H1 (cell line): ENCODE measurements around the gene L2HGDH. TPM values are rescaled to one million over a fixed set of nuclear protein-coding genes. Genes with fewer than 3 reads are reported as not detected.

Experiments used
- CTCF ChIA-PET: fragments of 300-600 bp; sonication (Branson Sonifier 250); formaldehyde crosslinking; loops from one replicate; lab custom pipeline; 2021; ENCODE audit not compliant: partially characterized antibody; lab: Charles Lee
- POLR2A ChIA-PET: fragments of 300-600 bp; sonication (Branson Sonifier 250); formaldehyde crosslinking; loops from one replicate; lab custom pipeline; 2021; ENCODE audit warnings: inconsistent platforms; ENCODE audit not compliant: partially characterized antibody; lab: Charles Lee
- DNase-seq, 2 experiments: peaks; one replicate each; pipeline versions ENCODE4 v3.0.0 to v3.0.0-alpha.2; 2010 to 2022; ENCODE audit warnings: low spot score in 2 of 2, low read depth in 1 of 2, mixed read lengths in 1 of 2
- FAIRE-seq: peaks from 2 replicates; lab custom pipeline; 2011; peaks lifted over from hg19 to GRCh38; lab: Jason Lieb, UNC
- H2AFZ ChIP-seq: 2 replicates; pipeline ENCODE4 v1.8.1; 2012; ENCODE audit warnings: low read length, inconsistent platforms
- H2AK5ac ChIP-seq: 2 replicates; pipeline ENCODE4 v1.6.1; 2013; ENCODE audit warnings: low read depth, low read length
- H2BK120ac ChIP-seq: replicated peaks from 2 replicates; pipeline ENCODE3; 2013; ENCODE audit warnings: low read depth, low read length, inconsistent platforms
- H2BK12ac ChIP-seq: 2 replicates; pipeline ENCODE4 v1.6.1; 2013; ENCODE audit warnings: low read depth, low read length
- H2BK15ac ChIP-seq: 2 replicates; pipeline ENCODE4 v1.6.1; 2013; ENCODE audit warnings: low read length
- H2BK20ac ChIP-seq: 2 replicates; pipeline ENCODE4 v1.6.1; 2013; ENCODE audit warnings: low read length
- H2BK5ac ChIP-seq: 2 replicates; pipeline ENCODE4 v1.6.1; 2013; ENCODE audit warnings: low read depth, low read length
- H3K14ac ChIP-seq: 2 replicates; pipeline ENCODE4 v1.6.1; 2013; ENCODE audit warnings: inconsistent platforms; ENCODE audit not compliant: insufficient read length
- H3K18ac ChIP-seq: 2 replicates; pipeline ENCODE4 v1.6.1; 2013; ENCODE audit warnings: low read length; ENCODE audit errors: extremely low read depth
- H3K23ac ChIP-seq: 2 replicates; pipeline ENCODE4 v1.6.1; 2013; ENCODE audit warnings: inconsistent platforms; ENCODE audit not compliant: insufficient read length
- H3K23me2 ChIP-seq: 2 replicates; pipeline ENCODE4 v1.6.1; 2013; ENCODE audit warnings: low read depth, low read length
- H3K27ac ChIP-seq: 2 replicates; pipeline ENCODE4 v1.6.1; 2011; ENCODE audit warnings: low read depth, low read length, inconsistent platforms
- H3K27me3 ChIP-seq, 4 experiments: replicated peaks in 1 of 4; 1 replicate in 1 of 4; 2 replicates in 3 of 4; pipeline versions ENCODE4 v1.6.1 to v1.8.1; 2011 to 2013; ENCODE audit warnings: low read length in 3 of 4, mild to moderate bottlenecking in 3 of 4, inconsistent platforms in 2 of 4, mixed read lengths in 2 of 4, moderate library complexity in 1 of 4; ENCODE audit not compliant: control insufficient read depth in 3 of 4, insufficient read depth in 3 of 4; ENCODE audit errors: extremely low read depth in 1 of 4
- H3K36me3 ChIP-seq, 4 experiments: 2 replicates each; pipeline versions ENCODE4 v1.6.1 to v1.8.1; 2011 to 2013; ENCODE audit warnings: mild to moderate bottlenecking in 4 of 4, low read length in 3 of 4, moderate library complexity in 2 of 4, control low read depth in 1 of 4, inconsistent platforms in 1 of 4; ENCODE audit not compliant: insufficient read depth in 4 of 4, control insufficient read depth in 2 of 4
- H3K4ac ChIP-seq: replicated peaks from 2 replicates; pipeline ENCODE3; 2013; ENCODE audit warnings: low read length, low read depth, mixed read lengths, inconsistent platforms; ENCODE audit not compliant: insufficient read length
- H3K4me1 ChIP-seq, 4 experiments: replicated peaks in 1 of 4; 1 replicate in 1 of 4; 2 replicates in 3 of 4; pipeline versions ENCODE4 v1.6.1 to v1.8.1; 2011 to 2013; ENCODE audit warnings: low read length in 3 of 4, inconsistent platforms in 2 of 4, mixed read lengths in 1 of 4; ENCODE audit not compliant: insufficient read depth in 4 of 4, control insufficient read depth in 3 of 4
- H3K4me2 ChIP-seq, 2 experiments: 2 replicates each; pipeline versions ENCODE4 v1.6.1 to v1.8.1; 2011 to 2013; ENCODE audit warnings: low read depth in 2 of 2, low read length in 2 of 2, control low read depth in 1 of 2, inconsistent platforms in 1 of 2, mild to moderate bottlenecking in 1 of 2; ENCODE audit not compliant: insufficient read depth in 1 of 2
- H3K4me3 ChIP-seq, 4 experiments: fragments of 200-600, 300-600 bp in 1 of 4; sonication (generic), shearing (Covaris generic), sonication (Bioruptor Twin) in 1 of 4; 2 replicates each; pipeline versions ENCODE4 v1.5.1 to v1.8.1; 2011 to 2016; ENCODE audit warnings: low read length in 4 of 4, low read depth in 3 of 4, control low read depth in 2 of 4, inconsistent platforms in 2 of 4, mild to moderate bottlenecking in 2 of 4, mixed read lengths in 1 of 4, moderate library complexity in 1 of 4; ENCODE audit not compliant: insufficient read depth in 2 of 4; ENCODE audit errors: extremely low read depth in 1 of 4
- H3K56ac ChIP-seq: replicated peaks from 2 replicates; pipeline ENCODE3; 2013; ENCODE audit warnings: low read depth, mild to moderate bottlenecking, mixed read lengths, low read length, inconsistent platforms; ENCODE audit not compliant: insufficient read length
- H3K79me1 ChIP-seq: 2 replicates; pipeline ENCODE4 v1.6.1; 2013; ENCODE audit warnings: low read depth, low read length, control low read depth
- H3K79me2 ChIP-seq, 2 experiments: 2 replicates each; pipeline versions ENCODE4 v1.6.1 to v1.8.1; 2012 to 2013; ENCODE audit warnings: low read length in 2 of 2, mild to moderate bottlenecking in 2 of 2, inconsistent platforms in 1 of 2; ENCODE audit not compliant: insufficient read depth in 2 of 2, control insufficient read depth in 1 of 2
- H3K9ac ChIP-seq, 4 experiments: replicated peaks in 1 of 4; 1 replicate in 1 of 4; 2 replicates in 3 of 4; pipeline versions ENCODE4 v1.6.1 to v1.8.1; 2011 to 2013; ENCODE audit warnings: low read depth in 3 of 4, low read length in 3 of 4, control low read depth in 2 of 4, mild to moderate bottlenecking in 2 of 4, moderate library complexity in 2 of 4, inconsistent platforms in 1 of 4; ENCODE audit errors: extremely low read depth in 1 of 4
- H3K9me3 ChIP-seq, 2 experiments: 2 replicates each; pipeline versions ENCODE4 v1.6.1 to v1.8.1; 2012 to 2013; ENCODE audit warnings: mild to moderate bottlenecking in 2 of 2, moderate library complexity in 2 of 2, control low read depth in 1 of 2, inconsistent platforms in 1 of 2, low read depth in 1 of 2, low read length in 1 of 2, mixed read lengths in 1 of 2; ENCODE audit not compliant: insufficient read depth in 2 of 2
- H4K20me1 ChIP-seq, 2 experiments: replicated peaks in 1 of 2; 2 replicates each; pipeline versions ENCODE3 to v1.8.1; 2011 to 2013; ENCODE audit warnings: inconsistent platforms in 2 of 2, low read length in 2 of 2, mild to moderate bottlenecking in 1 of 2; ENCODE audit not compliant: insufficient read depth in 2 of 2, control insufficient read depth in 1 of 2
- H4K5ac ChIP-seq: 2 replicates; pipeline ENCODE4 v1.6.1; 2013; ENCODE audit warnings: low read length, low read depth, mixed read lengths, inconsistent platforms; ENCODE audit not compliant: insufficient read length
- H4K8ac ChIP-seq: 2 replicates; pipeline ENCODE4 v1.8.0; 2013; ENCODE audit warnings: mild to moderate bottlenecking, moderate library complexity, low read length, inconsistent platforms; ENCODE audit not compliant: insufficient read depth; ENCODE audit errors: extremely low read depth
- H4K91ac ChIP-seq: replicated peaks from 2 replicates; pipeline ENCODE3; 2013; ENCODE audit warnings: low read length, mixed read lengths, inconsistent platforms; ENCODE audit not compliant: insufficient read length
- CTCF ChIP-seq, 3 experiments: IDR thresholded peaks; 1 replicate in 2 of 3; 2 replicates in 1 of 3; pipeline versions ENCODE4 v1.5.1 to v1.6.1; 2011; ENCODE audit warnings: low read length in 3 of 3, mild to moderate bottlenecking in 3 of 3, inconsistent platforms in 2 of 3, low read depth in 1 of 3, moderate library complexity in 1 of 3; ENCODE audit not compliant: insufficient read depth in 1 of 3; ENCODE audit errors: control extremely low read depth in 1 of 3
- PHF8 ChIP-seq: fragments of 200-600 bp; sonication (generic); conservative IDR thresholded peaks from 2 replicates; pipeline ENCODE4 v1.7.1; 2012; ENCODE audit warnings: low read depth, mild to moderate bottlenecking, inconsistent platforms, low read length, moderate library complexity
- RFX5 ChIP-seq: IDR thresholded peaks from 2 replicates; pipeline ENCODE4 v1.6.1; 2011; ENCODE audit warnings: low read depth, low read length, improper control_type of control experiment, borderline replicate concordance
- SP1 ChIP-seq: IDR thresholded peaks from 2 replicates; pipeline ENCODE4 v1.6.1; 2011; ENCODE audit warnings: low read depth, low read length
- polyA plus RNA-seq, 7 experiments: library from polyadenylated mRNA; depleted of rRNA in 3 of 7; stranded (reverse) in 5 of 7; unstranded in 2 of 7; fragments of >200 nt in 5 of 7; fragments of 200-250 nt in 2 of 7; gene quantifications; 1 replicate in 5 of 7; 2 replicates in 1 of 7; 4 replicates in 1 of 7; pipeline versions ENCODE4 v1.2.1 to v1.2.3, GENCODE V29; 2011 to 2013; ENCODE audit warnings: missing spikeins in 2 of 7, mixed read lengths in 2 of 7
- total RNA-seq: library from RNA; stranded (reverse); fragmentation: NEBNext Ultra II Directional; extraction: Animal tissue kit (Norgen Biotek cat#: 25700); gene quantifications from 2 replicates; pipeline ENCODE4 v1.2.1, GENCODE V29; 2021

L2HGDH gene
- total and polyA plus RNA-seq, 2 of the 8 experiments (the other 6 are each of a cell fraction or from before 2014, with no cell fraction given): 12.2 to 28.6 TPM

GRCh38 chr14:50350975-50351374 is 38.9 kb upstream of the L2HGDH start (continued):
- no peak for TF ChIP-seq PHF8
- TF ChIP-seq, all 59 proteins: peak for 0

DNA sequence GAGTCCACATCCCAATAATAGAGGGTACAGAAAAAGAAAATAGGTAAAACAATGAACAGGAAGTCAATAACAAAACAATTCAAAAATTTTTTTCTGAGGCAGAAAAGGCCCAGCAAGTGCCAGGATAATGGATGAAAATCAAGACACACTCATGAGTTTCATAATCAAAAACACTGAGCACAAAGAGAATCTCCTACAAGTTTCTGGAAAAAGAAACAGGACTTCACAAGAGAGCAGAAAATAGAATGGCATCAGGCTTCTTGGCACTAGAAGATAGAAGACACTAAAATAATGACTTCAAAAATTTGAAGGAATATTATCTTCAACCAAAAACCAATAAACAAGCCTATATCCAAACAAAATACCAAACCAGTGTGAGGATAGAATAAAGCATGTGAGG is 36.9 kb upstream of the L2HGDH start:
- FAIRE-seq: no peak
- H3K79me1 ChIP-seq: no peaks in the 10 kb centered on the region
- no peak overlapping the region for H3K56ac ChIP-seq
- no peak overlapping the region for H2AK5ac ChIP-seq
- H3K4ac ChIP-seq: no peak overlapping the region
- no peak overlapping the region for H4K5ac ChIP-seq
- H3K36me3 ChIP-seq: no peaks in the 10 kb centered on the region
- peaks cover 0 to 3% (median 0%) of the 10 kb centered on the region in 4 experiments; a peak in 1 of 7 replicates for H3K4me1 ChIP-seq
- no peak overlapping the region for H2BK12ac ChIP-seq
- H3K9ac ChIP-seq: no peak overlapping the region
- H3K9me3 ChIP-seq: no peaks in the 10 kb centered on the region
- H3K79me2 ChIP-seq: no peaks in the 10 kb centered on the region
- no peak overlapping the region for H2AFZ ChIP-seq
- H4K8ac ChIP-seq: no peak overlapping the region
- no peak overlapping the region for H2BK20ac ChIP-seq
- DNase-seq: no peak
- no peak overlapping the region for H3K14ac ChIP-seq
- H4K20me1 ChIP-seq: no peaks in the 10 kb centered on the region
- no peak overlapping the region for H3K4me3 ChIP-seq
- H2BK120ac ChIP-seq: no peak overlapping the region
- H2BK15ac ChIP-seq: no peak overlapping the region
- H3K23me2 ChIP-seq: no peaks in the 10 kb centered on the region
- H3K18ac ChIP-seq: no peak overlapping the region
- H3K27me3 ChIP-seq: no peaks in the 10 kb centered on the region
- H3K4me2 ChIP-seq: no peak overlapping the region
- ChIA-PET CTCF (interaction anchor here (0.9 to 2.0 kb wide), 2 partner anchors 14 to 29 kb away, joined by 3 to 7 read pairs; no protein-coding TSS in a partner anchor), POLR2A (no interaction called here)
- no peak overlapping the region for H2BK5ac ChIP-seq
- no peak overlapping the region for H4K91ac ChIP-seq
- TF ChIP-seq CTCF (IDR thresholded peaks at IDR 0.05; ENCODE audit: control extremely low read depth in 1 of 3, insufficient read depth in 1 of 3, low read depth in 1 of 3, low read length in 3 of 3) (no peak), RFX5 (no peak), SP1 (no peak)
- no peak overlapping the region for H3K23ac ChIP-seq
- no peak overlapping the region for H3K27ac ChIP-seq
